HG03565 (cell line): ENCODE data around the gene SOS2.
"Not testable (repeated sequence)": the region's sequence is repeated elsewhere in the genome, so short reads cannot be mapped to it uniquely, and the experiment has no call there.

ENCODE experiments used
- ATAC-seq: cut with Tn5 transposase; IDR thresholded peaks from one replicate; pipeline ENCODE4 v1.9.1; 2021; ENCODE audit warnings: mild to moderate bottlenecking, moderate library complexity; ENCODE audit not compliant: unreplicated experiment

SOS2 gene

GRCh38 chr14:50087341-50088116, 143.8 kb downstream of the SOS2 start:
- no peak for ATAC-seq

- no peak for ATAC-seq
These were observed 145.1 kb downstream of the SOS2 start for GRCh38 chr14:50086321-50086711.

- peak; percentile 44 for ATAC-seq
These were observed 145.6 kb downstream of the SOS2 start for GRCh38 chr14:50085570-50086320.

GRCh38 chr14:50084666-50085065, 146.7 kb downstream of the SOS2 start:
- no peak for ATAC-seq

- peak; percentile 20 for ATAC-seq
These were observed 147.7 kb downstream of the SOS2 start for GRCh38 chr14:50083467-50084337.

GRCh38 chr14:50082784-50083466, 148.5 kb downstream of the SOS2 start:
- ATAC-seq, result peak; percentile 63

GRCh38 chr14:50082308-50082742, 149.1 kb downstream of the SOS2 start:
- no peak for ATAC-seq

- ATAC-seq, result not testable (repeated sequence)
These were observed 152.3 kb downstream of the SOS2 start for GRCh38 chr14:50079103-50079502.

GRCh38 chr14:50073663-50074062, 157.7 kb downstream of the SOS2 start:
- not testable (repeated sequence) for ATAC-seq

- ATAC-seq, result no peak
These were observed 159.0 kb downstream of the SOS2 start for GRCh38 chr14:50072395-50072794.

GRCh38 chr14:50070840-50071548, 160.4 kb downstream of the SOS2 start:
- ATAC-seq, result no peak

GRCh38 chr14:50070230-50070629, 161.1 kb downstream of the SOS2 start:
- no peak for ATAC-seq

GRCh38 chr14:50069325-50069724, 162.1 kb downstream of the SOS2 start:
- no peak for ATAC-seq

GRCh38 chr14:50068496-50068895, 162.9 kb downstream of the SOS2 start:
- no peak for ATAC-seq

GRCh38 chr14:50067723-50068495, 163.5 kb downstream of the SOS2 start:
- no peak for ATAC-seq
